IMR-90 (cell line): Measurements from ENCODE around the gene SBF2. TPM values are rescaled to one million over a fixed set of nuclear protein-coding genes. Genes with fewer than 3 reads are reported as not detected.

Experiments used
- ATAC-seq: fragments of 200-7000 bp; cut with Tn5 transposase; 2 replicates; pipeline ENCODE4 v1.9.1; 2020; ENCODE audit warnings: low read depth, mild to moderate bottlenecking, moderate library complexity
- BruUV-seq: library from RNA; stranded (reverse); fragments of 400-500 nt; replicated peaks from 2 replicates; lab custom pipeline; 2021; lab: Mats Ljungman, UMichigan
- CTCF ChIA-PET: fragments of 300-600 bp; formaldehyde crosslinking; extraction: SDS; loops from one replicate; lab custom pipeline; 2021; ENCODE audit warnings: antibody characterized with exemption; lab: Yijun Ruan, JAX
- POLR2A ChIA-PET: fragments of 300-600 bp; sonication (Branson Sonifier 250); formaldehyde crosslinking; loops from one replicate; lab custom pipeline; 2022; ENCODE audit warnings: antibody characterized with exemption; ENCODE audit not compliant: unreplicated experiment; lab: Charles Lee
- DNase-seq: peaks from one replicate; pipeline ENCODE4 v3.0.0; 2013
- H2AFZ ChIP-seq: replicated peaks from 2 replicates; pipeline ENCODE3; 2013; ENCODE audit warnings: low read length, mild to moderate bottlenecking; ENCODE audit not compliant: poor library complexity
- H2AK5ac ChIP-seq: 2 replicates; pipeline ENCODE4 v1.6.1; 2013; ENCODE audit warnings: low read depth, low read length, inconsistent platforms
- H2AK9ac ChIP-seq: replicated peaks from 2 replicates; pipeline ENCODE3; 2013; ENCODE audit warnings: mild to moderate bottlenecking, low read depth, low read length, moderate library complexity; ENCODE audit not compliant: poor library complexity
- H2BK120ac ChIP-seq: 2 replicates; pipeline ENCODE4 v1.6.1; 2013; ENCODE audit warnings: low read depth, low read length, inconsistent platforms
- H2BK15ac ChIP-seq: 3 replicates; pipeline ENCODE4 v1.6.1; 2013; ENCODE audit warnings: low read depth, low read length, inconsistent platforms
- H2BK20ac ChIP-seq: 2 replicates; pipeline ENCODE4 v1.6.1; 2013; ENCODE audit warnings: low read depth, mild to moderate bottlenecking, inconsistent platforms, low read length, moderate library complexity
- H2BK5ac ChIP-seq: 2 replicates; pipeline ENCODE4 v1.6.1; 2013; ENCODE audit warnings: mild to moderate bottlenecking, low read depth, low read length, inconsistent platforms; ENCODE audit not compliant: poor library complexity, severe bottlenecking
- H3K14ac ChIP-seq: replicated peaks from 2 replicates; pipeline ENCODE4 v1.6.1; 2013; ENCODE audit warnings: low read depth, low read length, inconsistent platforms
- H3K18ac ChIP-seq: 2 replicates; pipeline ENCODE4 v1.6.1; 2013; ENCODE audit warnings: low read depth, low read length, control low read depth
- H3K23ac ChIP-seq: 2 replicates; pipeline ENCODE4 v1.6.1; 2013; ENCODE audit warnings: low read depth, low read length, inconsistent platforms
- H3K27ac ChIP-seq: 2 replicates; pipeline ENCODE4 v1.5.1; 2013; ENCODE audit warnings: mild to moderate bottlenecking, control low read depth, low read length; ENCODE audit not compliant: insufficient read depth
- H3K27me3 ChIP-seq: 2 replicates; pipeline ENCODE4 v1.6.1; 2013; ENCODE audit warnings: low read length; ENCODE audit not compliant: control insufficient read depth, insufficient read depth
- H3K36me3 ChIP-seq: 2 replicates; pipeline ENCODE4 v1.6.1; 2013; ENCODE audit warnings: low read length, mixed read lengths; ENCODE audit not compliant: control insufficient read depth, insufficient read depth
- H3K4ac ChIP-seq: 2 replicates; pipeline ENCODE4 v1.6.1; 2013; ENCODE audit warnings: low read depth, low read length, inconsistent platforms
- H3K4me1 ChIP-seq: 2 replicates; pipeline ENCODE4 v1.6.1; 2013; ENCODE audit warnings: low read length, mixed read lengths; ENCODE audit not compliant: control insufficient read depth, insufficient read depth
- H3K4me2 ChIP-seq: 2 replicates; pipeline ENCODE4 v1.6.1; 2013; ENCODE audit warnings: low read depth, mild to moderate bottlenecking, control low read depth, low read length, moderate library complexity
- H3K4me3 ChIP-seq: 2 replicates; pipeline ENCODE4 v1.5.1; 2013; ENCODE audit warnings: low read depth, mild to moderate bottlenecking, control low read depth, low read length, moderate library complexity; ENCODE audit not compliant: insufficient read depth
- H3K56ac ChIP-seq: 2 replicates; pipeline ENCODE4 v1.6.1; 2013; ENCODE audit warnings: low read length, inconsistent platforms; ENCODE audit not compliant: insufficient read depth; ENCODE audit errors: extremely low read depth
- H3K79me1 ChIP-seq, 2 experiments: 2 replicates each; pipeline ENCODE4 v1.6.1; 2013; ENCODE audit warnings: low read length in 2 of 2, inconsistent platforms in 1 of 2, low read depth in 1 of 2
- H3K9ac ChIP-seq: 2 replicates; pipeline ENCODE4 v1.6.1; 2013; ENCODE audit warnings: low read depth, low read length, control low read depth
- H3K9me1 ChIP-seq: 2 replicates; pipeline ENCODE4 v1.6.1; 2013; ENCODE audit warnings: low read length, inconsistent platforms; ENCODE audit not compliant: insufficient read depth
- H3K9me3 ChIP-seq: 2 replicates; pipeline ENCODE4 v1.6.1; 2013; ENCODE audit warnings: low read length; ENCODE audit not compliant: control insufficient read depth, insufficient read depth
- H4K20me1 ChIP-seq: 2 replicates; pipeline ENCODE4 v1.6.1; 2013; ENCODE audit warnings: low read length, inconsistent platforms; ENCODE audit not compliant: insufficient read depth
- H4K5ac ChIP-seq: 2 replicates; pipeline ENCODE4 v1.6.1; 2013; ENCODE audit warnings: mild to moderate bottlenecking, low read depth, low read length, control low read depth
- H4K8ac ChIP-seq, 2 experiments: 2 replicates each; pipeline ENCODE4 v1.6.1; 2013; ENCODE audit warnings: low read depth in 2 of 2, low read length in 2 of 2, control low read depth in 1 of 2, inconsistent platforms in 1 of 2
- H4K91ac ChIP-seq: 2 replicates; pipeline ENCODE4 v1.6.1; 2013; ENCODE audit warnings: low read depth, low read length, inconsistent platforms; ENCODE audit not compliant: insufficient read depth
- BHLHE40 ChIP-seq: fragments of 150-350 bp; IDR thresholded peaks from 2 replicates; pipeline ENCODE4 v1.6.1; 2016; ENCODE audit warnings: mild to moderate bottlenecking, low read depth, low read length
- CEBPB ChIP-seq: IDR thresholded peaks from 2 replicates; pipeline ENCODE4 v1.6.1; 2012; ENCODE audit warnings: low read depth, low read length, improper control_type of control experiment
- CHD1 ChIP-seq: IDR thresholded peaks from 2 replicates; pipeline ENCODE4 v1.6.1; 2012; ENCODE audit warnings: low read depth, low read length, improper control_type of control experiment
- CTCF ChIP-seq: conservative IDR thresholded peaks from 2 replicates; pipeline ENCODE4 v1.5.1; 2012; ENCODE audit warnings: mild to moderate bottlenecking, low read depth, low read length, improper control_type of control experiment
- ELK1 ChIP-seq: fragments of 150-350 bp; IDR thresholded peaks from 2 replicates; pipeline ENCODE4 v1.6.1; 2016; ENCODE audit warnings: low read depth, mild to moderate bottlenecking, low read length, moderate library complexity, borderline replicate concordance
- FOS ChIP-seq: fragments of 150-350 bp; IDR thresholded peaks from 2 replicates; pipeline ENCODE4 v1.6.1; 2016; ENCODE audit warnings: low read depth, low read length
- MAFK ChIP-seq: IDR thresholded peaks from 2 replicates; pipeline ENCODE4 v1.6.1; 2012; ENCODE audit warnings: low read depth, low read length, improper control_type of control experiment
- MAZ ChIP-seq: IDR thresholded peaks from 2 replicates; pipeline ENCODE4 v1.6.1; 2012; ENCODE audit warnings: low read depth, mild to moderate bottlenecking, low read length, improper control_type of control experiment, moderate library complexity, borderline replicate concordance
- MXI1 ChIP-seq: IDR thresholded peaks from 2 replicates; pipeline ENCODE4 v1.6.1; 2012; ENCODE audit warnings: low read depth, mild to moderate bottlenecking, low read length, moderate library complexity, borderline replicate concordance
- NFE2L2 ChIP-seq: fragments of 150-350 bp; IDR thresholded peaks from 2 replicates; pipeline ENCODE4 v1.6.1; 2016; ENCODE audit warnings: low read depth, mild to moderate bottlenecking, low read length
- SMC3 ChIP-seq: fragments of 150-350 bp; IDR thresholded peaks from 2 replicates; pipeline ENCODE4 v1.6.1; 2016; ENCODE audit warnings: low read depth, mild to moderate bottlenecking, antibody characterized with exemption, low read length, moderate library complexity
- USF2 ChIP-seq: fragments of 150-350 bp; IDR thresholded peaks from 2 replicates; pipeline ENCODE4 v1.6.1; 2017; ENCODE audit warnings: mild to moderate bottlenecking, antibody characterized with exemption, low read length, low read depth
- WGBS, 2 experiments: methylation state at CpG; one replicate each; pipeline versions ENCODE4 v1.1.5 to v1.1.7; 2013; ENCODE audit warnings: missing lambda C conversion rate in 2 of 2; ENCODE audit not compliant: insufficient read length in 1 of 2; ENCODE audit errors: extremely low coverage in 2 of 2; 5-methylcytosine and 5-hydroxymethylcytosine counted together
- dilution Hi-C: fragments of 300-500 bp; cut with HindIII; formaldehyde crosslinking; loops from one replicate; pipeline ENCODE4 v1.14.3; 2018; ENCODE audit warnings: low sequenced_read_pairs; ENCODE audit not compliant: unreplicated experiment
- in situ Hi-C: fragments of 300-500 bp; cut with MboI; formaldehyde crosslinking; loops from 3 replicates; pipeline ENCODE4 v1.14.3; 2019; ENCODE audit warnings: low sequenced_read_pairs, inconsistent platforms, mixed read lengths
- intact Hi-C: fragments of 100-400 bp; cut with micrococcal nuclease; formaldehyde crosslinking; loops from 2 replicates; pipeline ENCODE4 v1.10.0; 2022
- polyA plus RNA-seq, 3 experiments: library from polyadenylated mRNA; depleted of rRNA; stranded (reverse); fragments of >200 nt; gene quantifications; 2 replicates each; pipeline ENCODE4 v1.2.3, GENCODE V29; 2012; ENCODE audit warnings: low replicate concordance in 1 of 3
- total RNA-seq: library from RNA; depleted of rRNA; stranded (reverse); fragments of >200 nt; gene quantifications from 2 replicates; pipeline ENCODE4 v1.2.3, GENCODE V29; 2012

Gene SBF2
- total and polyA plus RNA-seq, 2 of the 4 experiments (the other 2 are of a cell fraction), result 23.8 to 51.8 TPM

DNA sequence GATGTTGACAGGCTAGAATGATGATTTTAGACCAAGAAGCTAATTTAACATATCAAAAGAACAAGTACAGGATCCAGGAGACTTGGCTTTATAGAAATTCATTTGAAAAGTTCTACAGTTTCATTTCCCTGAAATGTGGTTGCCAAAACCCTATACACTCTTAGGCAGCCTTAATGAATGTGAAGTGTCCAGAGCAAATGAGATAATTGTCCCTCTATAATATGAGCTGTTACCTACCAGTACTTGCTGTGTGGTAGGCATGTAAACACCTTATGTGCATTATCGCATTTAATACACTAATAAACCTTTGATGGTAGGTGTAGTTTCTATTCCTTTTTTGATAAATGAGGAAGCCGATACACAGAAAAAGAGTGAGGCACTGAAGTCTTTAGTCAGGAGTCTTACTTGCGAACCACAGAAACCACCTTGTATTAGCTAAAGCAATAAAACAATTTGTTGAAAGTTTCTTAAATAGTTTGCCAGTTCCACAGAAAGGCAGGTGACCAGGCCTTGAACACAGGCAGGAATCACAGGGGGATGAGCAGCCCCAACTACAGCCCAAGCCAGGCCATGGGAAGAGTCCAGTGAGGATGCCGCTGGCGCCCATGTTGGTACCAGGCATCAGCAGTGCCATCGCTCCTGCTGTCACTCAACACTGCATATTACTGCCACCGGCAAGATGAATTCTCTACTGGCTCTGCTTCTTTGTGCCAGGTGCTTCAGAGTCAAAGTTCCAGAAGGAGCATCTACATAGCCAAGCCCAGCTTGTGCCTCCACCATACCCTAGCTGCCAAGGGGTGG is 548.4 kb downstream of the SBF2 start:
- Histone ChIP-seq H3K27me3 (no peaks in the 10 kb centered on the region), H3K4me2 (no peak overlapping the region), H3K9me1 (peaks cover 3% of the 10 kb centered on the region; the same call in 1 of the 2 replicates), H4K20me1 (no peaks in the 10 kb centered on the region), H4K91ac (no peak overlapping the region), H3K4ac (no peak overlapping the region), H3K79me1 (peaks cover 6 to 37% of the 10 kb centered on the region in 2 experiments), H3K4me3 (no peak overlapping the region), H2AFZ (no peak overlapping the region), H3K4me1 (peaks cover 2% of the 10 kb centered on the region; the same call in 1 of the 2 replicates), H4K5ac (no peak overlapping the region), H3K36me3 (peaks cover 24% of the 10 kb centered on the region), H3K18ac (no peak overlapping the region), H2BK120ac (no peak overlapping the region), H3K9ac (no peak overlapping the region), H2BK5ac (no peak overlapping the region), H3K23ac (no peak overlapping the region), H3K27ac (no peak overlapping the region), H2AK5ac (no peak overlapping the region), H3K9me3 (no peaks in the 10 kb centered on the region), H4K8ac (no peak overlapping the region), H2BK15ac (no peak overlapping the region), H3K14ac (no peak overlapping the region), H3K56ac (no peak overlapping the region), H2BK20ac (no peak overlapping the region), H2AK9ac (no peak overlapping the region)
- dilution Hi-C loops (no loop called here), intact Hi-C loops (loop anchor here (5.0 kb wide), 1 partner anchor 173 kb away; the partner anchor contains the start of gene WEE1), in situ Hi-C loops (loop anchor here (10.0 kb wide), 1 partner anchor 131 kb away; no protein-coding TSS in a partner anchor)
- no peak for TF ChIP-seq NFE2L2
- TF ChIP-seq ELK1, result no peak
- no peak for TF ChIP-seq FOS
- no peak for TF ChIP-seq MXI1
- TF ChIP-seq BHLHE40, result no peak
- no peak for TF ChIP-seq USF2
- no peak for TF ChIP-seq MAZ
- TF ChIP-seq CHD1, result no peak
- TF ChIP-seq SMC3, result no peak
- TF ChIP-seq CTCF, result no peak
- TF ChIP-seq MAFK, result no peak
- TF ChIP-seq CEBPB, result no peak
- DNase-seq (no peak), ATAC-seq (no peak)
- BruUV-seq, result no TSS peak
- 72% methylated on average over 3 of the region's 7 CpGs; no CpG with 5 or more reads in 1 of the 2 experiments for WGBS, 2 experiments
- ChIA-PET CTCF (no interaction called here), POLR2A (no interaction called here)
